NCI-H446 (cell line): ENCODE data around the gene SH3RF1.
A peak's percentile ranks its signal among the peaks of the same experiment; 100 is the strongest.

Experiments used
- DNase-seq, 2 experiments: peaks; one replicate each; lab custom pipeline; 2025; lab: John Stamatoyannopoulos, UW

The SH3RF1 gene

GRCh38 chr4:169164669-169165415 lies 105.9 kb downstream of the SH3RF1 start:
- no peak for DNase-seq

GRCh38 chr4:169163947-169164668 lies 106.6 kb downstream of the SH3RF1 start:
- no peak for DNase-seq

GRCh38 chr4:169163495-169163894 lies 107.3 kb downstream of the SH3RF1 start:
- DNase-seq, result no peak

DNA sequence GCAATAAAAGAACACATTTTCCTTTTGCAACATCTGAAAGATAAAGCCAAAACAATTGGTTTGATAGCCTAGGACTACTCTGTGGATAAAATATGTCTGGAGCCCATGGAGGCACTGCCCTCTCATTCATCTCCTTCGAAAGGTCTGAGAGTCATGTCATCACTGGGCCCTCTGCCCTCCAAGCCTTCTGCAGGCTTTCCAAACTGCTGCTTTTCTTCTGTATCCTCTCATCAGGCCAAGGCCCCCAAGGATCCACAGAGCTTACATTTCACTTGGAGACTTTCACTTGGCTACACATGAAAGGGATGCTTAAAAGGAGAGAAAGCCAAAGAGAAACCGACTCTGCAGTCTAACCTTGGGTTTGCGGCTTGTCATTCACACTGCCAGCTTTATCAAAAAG lies 109.9 kb downstream of the SH3RF1 start:
- DNase-seq, result peak; percentile 9 to 44

DNA sequence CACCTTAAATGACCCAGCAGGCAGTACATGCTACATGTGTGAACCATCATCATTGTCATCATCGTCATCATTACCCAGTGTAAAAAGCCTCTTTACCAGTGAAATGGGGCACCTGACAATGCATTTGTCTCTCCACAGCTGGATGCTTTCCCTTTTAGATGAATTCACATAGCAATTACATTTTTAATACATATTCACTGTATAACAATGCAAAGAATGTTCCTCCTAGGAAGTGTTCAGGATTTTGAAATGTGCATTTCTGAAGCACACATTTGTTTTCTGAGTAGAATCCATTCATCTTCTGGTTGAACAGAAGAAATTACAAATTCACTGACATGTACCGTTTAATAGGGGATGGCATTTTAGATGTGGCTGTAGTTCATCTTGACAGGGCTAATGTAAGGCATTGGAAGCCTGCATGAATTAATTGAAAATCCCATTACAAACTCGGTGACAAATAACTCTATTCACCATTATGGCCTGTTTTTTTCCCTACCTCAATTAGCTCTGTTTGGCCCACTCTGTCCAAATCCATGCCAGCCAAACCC lies 111.1 kb downstream of the SH3RF1 start:
- DNase-seq, result no peak

DNA sequence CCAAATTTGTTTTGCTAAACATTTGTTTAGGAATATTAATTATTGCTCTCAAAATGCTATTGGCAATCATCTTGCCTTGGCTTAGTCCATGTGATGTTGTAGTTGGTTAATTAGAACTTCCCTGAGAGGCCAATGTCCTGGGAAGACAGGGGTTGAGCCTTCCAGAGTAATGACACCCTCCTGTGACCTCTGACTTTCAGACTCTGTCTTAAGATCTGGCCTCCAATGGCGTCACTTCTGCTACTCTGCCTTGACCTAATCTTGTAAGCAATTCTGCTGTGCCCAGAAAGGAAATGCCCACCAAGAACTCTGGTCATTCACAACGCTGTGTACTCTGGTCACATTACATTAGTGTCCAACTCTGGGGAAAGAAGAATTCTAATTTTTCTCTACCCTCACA lies 111.9 kb downstream of the SH3RF1 start:
- no peak for DNase-seq

DNA sequence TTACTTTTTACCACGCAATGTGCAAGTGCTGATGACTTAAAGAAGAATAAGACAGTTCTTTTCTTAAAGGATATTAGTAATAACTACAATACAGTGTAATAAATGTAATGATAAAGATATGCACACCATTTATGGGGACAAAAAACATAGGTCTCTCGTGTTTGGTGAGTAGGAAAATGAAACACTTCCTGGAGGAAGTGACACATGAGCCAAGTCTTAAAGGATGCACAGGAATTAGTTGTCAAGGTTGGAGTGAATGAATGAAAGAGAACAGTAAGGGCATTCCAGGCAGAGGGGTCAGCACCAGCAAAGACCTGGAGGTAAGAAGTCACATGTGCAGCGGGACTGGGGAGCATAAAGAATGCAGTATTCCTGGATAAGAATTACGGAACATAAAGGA lies 112.7 kb downstream of the SH3RF1 start:
- DNase-seq, result no peak

GRCh38 chr4:169156392-169156791 lies 114.4 kb downstream of the SH3RF1 start:
- no peak for DNase-seq

DNA sequence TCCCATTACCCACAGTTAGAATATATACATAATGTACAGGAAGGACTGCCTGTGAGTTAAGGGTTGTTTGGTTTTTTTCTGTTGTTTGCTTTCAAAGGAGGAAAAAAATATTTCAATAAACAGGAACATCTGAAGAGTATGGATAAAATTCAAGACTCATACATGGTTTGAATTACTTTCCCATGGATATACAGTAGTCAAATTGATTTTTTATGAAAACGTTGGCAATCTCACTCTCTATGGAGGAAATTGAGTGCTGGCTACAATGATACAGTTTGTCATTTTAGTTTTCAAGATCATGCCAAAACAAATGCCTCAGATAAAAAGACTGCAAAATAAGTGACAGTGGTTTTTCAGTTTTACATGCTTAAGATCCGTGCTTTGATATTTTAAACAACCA lies 116.6 kb downstream of the SH3RF1 start:
- DNase-seq, result no peak

- DNase-seq, result no peak
These were observed 117.2 kb downstream of the SH3RF1 start for GRCh38 chr4:169153481-169154087.

GRCh38 chr4:169152899-169153298 lies 117.9 kb downstream of the SH3RF1 start:
- no peak for DNase-seq

DNA sequence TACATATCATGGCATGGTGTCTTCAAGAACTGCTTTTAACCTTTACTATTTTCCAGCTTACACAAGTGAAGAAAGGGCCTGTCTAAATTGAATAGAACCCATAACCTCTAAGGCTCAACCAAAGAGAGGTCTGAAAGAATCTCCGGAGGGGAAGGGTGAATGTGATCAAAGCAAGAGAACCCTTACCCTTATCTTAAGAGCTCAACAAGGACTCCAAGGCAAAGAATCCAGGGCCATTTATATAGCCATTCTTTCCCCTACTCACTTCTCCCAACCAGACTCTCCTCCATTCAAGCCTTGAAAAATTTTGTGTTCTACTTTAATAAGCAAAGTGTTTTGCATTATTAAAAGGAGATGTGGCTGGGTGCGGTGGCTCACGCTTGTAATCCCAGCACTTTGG lies 118.7 kb downstream of the SH3RF1 start:
- no peak for DNase-seq

DNA sequence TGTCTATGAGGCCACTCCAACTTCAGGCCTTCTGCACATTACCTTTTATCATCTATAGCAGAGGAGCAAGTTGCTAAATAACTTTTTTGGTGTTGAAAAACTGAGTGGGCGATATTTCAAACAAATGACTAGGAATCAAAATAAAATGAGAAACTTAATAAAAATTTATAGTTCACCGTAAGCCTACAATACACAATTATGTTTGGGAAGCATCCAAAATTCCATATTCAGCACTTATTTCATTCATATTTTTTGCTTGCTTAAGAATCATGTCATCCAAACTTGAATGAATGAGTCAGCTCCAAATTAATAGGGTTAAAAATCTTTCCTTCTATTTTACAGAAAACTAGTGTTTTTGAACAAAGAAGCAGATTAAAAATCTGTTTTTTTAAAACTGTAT lies 119.1 kb downstream of the SH3RF1 start:
- no peak for DNase-seq

DNA sequence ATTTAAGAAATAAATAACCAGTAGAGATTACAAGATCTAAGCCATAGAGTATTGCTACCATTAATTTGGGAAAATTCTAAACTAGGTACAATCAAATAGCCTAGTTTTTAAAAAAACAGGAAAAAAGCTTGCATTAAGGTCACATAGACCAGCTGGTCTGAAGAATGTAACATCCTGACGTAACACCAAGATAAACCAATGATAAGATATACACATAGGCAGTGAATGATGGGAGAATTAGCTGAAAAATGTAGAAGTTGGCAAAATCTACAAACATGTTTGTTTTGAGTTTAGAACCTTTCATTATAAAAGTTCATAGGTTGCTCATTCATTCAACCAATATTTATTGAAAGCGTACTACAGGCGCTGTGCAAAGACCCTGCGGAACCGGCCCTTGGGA lies 120.0 kb downstream of the SH3RF1 start:
- DNase-seq, result no peak

DNA sequence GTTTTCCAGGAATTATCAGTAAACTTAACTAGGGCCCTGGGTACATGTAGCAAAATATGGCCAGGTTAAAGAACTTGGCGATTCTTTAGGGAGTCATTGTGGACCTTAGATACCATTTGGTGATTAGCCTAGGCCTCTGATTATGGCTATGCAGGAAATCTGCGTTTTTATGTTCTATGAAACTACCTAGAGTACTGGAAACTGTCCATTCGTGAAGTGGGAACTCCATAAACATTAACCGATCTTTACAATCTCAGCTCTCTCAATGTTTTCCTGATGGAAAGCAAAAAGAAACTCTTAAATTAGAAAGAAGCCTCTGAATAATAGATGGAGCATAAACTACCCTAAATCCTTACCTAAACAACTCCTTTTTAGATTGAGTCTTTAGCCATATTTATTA lies 121.9 kb downstream of the SH3RF1 start:
- DNase-seq, result no peak

GRCh38 chr4:169147191-169147590 lies 123.6 kb downstream of the SH3RF1 start:
- no peak for DNase-seq

DNA sequence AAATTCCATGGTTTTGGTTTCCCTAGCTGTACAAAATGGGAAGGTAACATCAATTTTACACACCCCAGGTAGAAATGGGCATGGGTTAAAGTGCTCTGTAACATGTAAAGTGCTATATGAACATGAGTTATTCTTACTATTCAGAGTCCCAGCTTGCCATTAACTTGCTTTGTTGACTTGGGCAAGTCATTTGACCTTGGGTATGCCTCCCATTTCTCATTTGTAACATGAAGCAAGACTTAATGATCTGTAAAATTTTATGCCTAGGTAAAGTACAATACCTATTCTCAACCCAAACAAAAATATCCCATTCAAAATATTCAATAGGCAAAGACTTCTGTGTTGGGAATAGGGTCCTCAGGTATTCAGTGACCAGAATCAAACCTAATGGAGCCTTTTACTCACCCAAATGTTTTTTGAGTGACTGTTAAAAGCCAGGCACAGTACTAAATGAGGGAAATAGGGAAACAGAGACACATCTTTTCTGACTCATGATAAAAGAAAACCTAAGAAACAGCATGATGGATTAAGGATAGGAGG lies 126.6 kb downstream of the SH3RF1 start:
- no peak for DNase-seq

- no peak for DNase-seq
These were observed 127.4 kb downstream of the SH3RF1 start for GRCh38 chr4:169143335-169143734.

DNA sequence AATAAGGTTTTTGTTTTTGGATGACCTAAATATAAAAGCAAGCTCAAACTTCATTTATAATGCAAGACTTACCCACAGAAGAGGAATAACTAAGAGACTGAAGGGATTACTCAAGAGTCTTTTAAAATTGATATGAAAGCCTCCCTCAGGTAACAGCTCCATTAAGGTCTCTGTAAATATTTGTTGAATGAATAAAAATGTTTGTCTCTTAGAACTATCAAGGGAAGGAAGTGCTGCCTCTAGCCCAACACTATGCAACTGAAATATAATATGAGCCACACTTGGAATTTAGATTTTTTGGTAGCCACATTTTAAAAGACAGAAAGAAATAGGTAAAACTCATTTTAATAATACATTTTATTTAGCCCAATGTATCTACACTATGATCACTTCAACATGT lies 127.8 kb downstream of the SH3RF1 start:
- DNase-seq, result no peak

DNA sequence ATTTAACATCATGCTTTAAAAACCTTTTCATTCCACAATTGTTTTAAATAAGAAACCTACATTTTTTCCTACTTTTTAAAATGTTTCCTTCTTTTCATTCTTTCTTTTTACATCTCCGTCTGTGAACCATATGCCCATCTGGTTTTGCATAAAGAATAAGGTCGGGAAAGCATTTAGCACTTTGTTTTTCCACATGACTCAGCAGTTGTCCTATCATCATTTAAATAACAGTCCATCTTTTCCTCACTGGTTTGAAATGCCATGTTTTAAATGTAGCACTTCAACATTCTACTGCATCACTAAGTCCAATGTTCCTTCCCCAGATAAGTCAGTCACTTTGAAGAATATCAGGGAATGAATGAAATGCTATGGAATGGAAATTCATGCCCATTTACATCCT lies 128.4 kb downstream of the SH3RF1 start:
- DNase-seq, result no peak

- DNase-seq, result no peak
These were observed 131.7 kb downstream of the SH3RF1 start for GRCh38 chr4:169139021-169139420.

DNA sequence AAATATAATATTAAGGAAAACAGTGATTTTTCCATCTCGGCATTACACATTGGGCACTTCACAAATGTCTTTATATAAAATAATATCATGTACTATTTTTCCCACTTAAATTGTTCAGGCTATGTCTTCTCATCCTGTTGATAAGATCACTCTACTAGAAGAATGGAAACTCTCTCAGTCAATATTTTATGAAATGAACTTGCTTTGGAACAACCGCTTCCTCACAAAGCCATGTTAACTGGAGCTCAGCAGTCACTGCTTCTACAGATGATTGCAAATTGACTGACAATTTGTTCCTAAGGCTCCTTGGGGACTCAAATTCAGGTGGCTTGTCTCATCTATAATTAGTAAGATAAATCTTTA lies 133.2 kb downstream of the SH3RF1 start:
- no peak for DNase-seq
